ENCODE data around the gene DNAJC16. TPM values are rescaled to one million over a fixed set of nuclear protein-coding genes. Genes with fewer than 3 reads are reported as not detected.

The DNAJC16 gene
- total RNA-seq, result 16.9 and 18.8 TPM in 2 replicates

DNA sequence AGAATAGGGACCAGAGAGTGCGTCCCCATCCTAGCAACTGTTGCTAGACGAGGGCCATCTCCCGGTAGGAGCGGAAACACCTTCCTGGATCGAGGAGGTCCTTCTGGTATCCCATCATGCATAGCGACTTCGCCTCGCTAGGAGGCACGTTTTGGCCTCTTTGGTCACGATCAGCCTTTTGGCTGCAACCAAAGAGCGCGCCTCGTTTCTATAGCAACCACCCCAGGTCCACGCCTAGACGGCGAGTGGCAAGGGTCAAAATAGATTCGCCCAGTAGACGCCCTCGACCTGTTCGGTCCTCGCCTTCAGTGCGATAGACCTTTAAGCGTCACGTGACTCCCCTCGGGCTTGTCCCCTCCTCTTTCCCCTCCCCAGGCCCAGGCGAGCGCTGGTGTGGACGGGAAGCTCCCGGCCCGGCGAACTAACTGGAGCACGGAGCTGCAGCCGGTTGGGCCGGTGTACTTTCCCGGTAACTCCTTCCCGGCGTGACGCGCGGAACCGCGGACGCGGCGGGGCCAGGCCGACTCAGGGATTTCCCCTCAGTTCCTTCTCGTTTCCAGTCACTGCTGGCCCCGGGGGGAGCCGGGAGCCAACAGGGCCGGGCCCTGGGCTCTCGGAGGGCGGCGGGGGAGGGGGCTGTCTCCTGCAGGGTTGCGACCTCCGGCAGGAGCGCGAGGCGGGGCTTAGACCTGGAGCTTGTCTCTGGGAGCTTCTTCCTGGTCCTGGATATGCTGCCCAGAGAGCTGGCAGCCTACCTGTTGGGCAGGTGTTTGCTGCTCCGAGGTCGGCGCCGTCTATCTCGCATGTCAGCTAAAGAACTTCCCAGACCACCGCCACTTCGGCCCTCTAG, at the start of gene DNAJC16:
Gene DNAJC16, plus strand, starts transcription at position 359 of the 850 bp plus-strand sequence. CDS start 2,258 bp downstream, outside the sequence.

DNA sequence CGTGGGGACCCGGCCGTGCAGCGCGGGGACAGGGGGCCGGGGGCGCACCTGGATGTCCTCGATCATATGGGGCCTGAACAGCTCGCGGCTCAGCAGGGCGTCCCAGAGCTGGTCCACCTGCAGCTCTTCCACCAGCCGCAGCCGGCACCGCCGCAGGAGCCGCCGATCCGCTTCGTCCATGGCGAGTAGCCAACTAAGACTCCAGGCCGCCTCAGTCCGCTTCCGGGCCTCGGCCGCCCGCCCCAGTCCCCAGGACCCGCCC, 2.7 kb upstream of the DNAJC16 start, which contains the start of gene CASP9:
Gene CASP9, minus strand, starts transcription at position 195 of the 262 bp plus-strand sequence. Its CDS starts 15 bp downstream, at position 180.

DNA sequence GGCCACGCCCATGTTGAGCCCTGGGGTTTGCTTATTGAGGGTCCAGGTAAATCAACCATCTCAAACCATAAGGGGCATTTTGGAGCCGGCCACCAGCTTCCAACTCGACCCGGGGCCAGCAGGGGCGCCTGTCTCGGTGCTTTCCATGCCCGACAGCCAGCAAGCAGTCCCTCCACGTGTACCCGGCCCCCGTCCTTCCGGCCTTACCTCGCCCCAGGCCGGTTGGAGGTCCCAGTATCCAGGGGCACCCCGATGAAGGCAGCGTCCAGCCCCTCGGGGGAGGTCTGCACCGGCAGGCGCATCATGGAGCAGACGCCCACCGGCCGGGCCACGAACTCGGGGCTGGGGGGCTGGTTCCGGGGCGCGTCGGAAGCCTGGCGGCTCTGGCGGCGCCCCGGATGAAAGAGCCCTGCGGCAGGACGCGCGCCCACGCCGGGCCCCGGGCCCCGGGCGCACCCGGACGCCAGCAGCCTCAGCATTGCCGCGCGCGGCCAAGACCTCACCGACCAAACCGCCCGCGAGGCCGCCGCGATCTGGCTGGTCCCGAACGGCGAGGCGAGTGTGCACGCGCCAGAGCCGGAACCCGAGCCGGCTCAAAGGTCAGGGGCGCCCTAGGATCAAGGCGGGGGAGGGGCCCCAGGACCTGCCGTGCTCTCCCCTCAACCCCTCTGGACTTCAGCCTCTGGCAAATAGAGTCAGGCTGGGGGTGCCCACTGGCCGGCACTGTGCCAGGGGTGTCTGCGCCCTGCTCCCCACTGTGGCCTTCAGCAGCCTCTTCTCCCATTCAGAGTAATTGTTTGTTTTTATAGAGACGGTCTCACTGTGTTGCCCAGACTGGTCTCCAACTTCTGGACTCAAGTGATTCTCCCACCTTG, 58.1 kb downstream of the DNAJC16 start, which contains the start of gene AGMAT:
Gene AGMAT, minus strand, starts transcription at position 563 of the 875 bp plus-strand sequence. Its CDS starts 84 bp downstream, at position 479.

DNA sequence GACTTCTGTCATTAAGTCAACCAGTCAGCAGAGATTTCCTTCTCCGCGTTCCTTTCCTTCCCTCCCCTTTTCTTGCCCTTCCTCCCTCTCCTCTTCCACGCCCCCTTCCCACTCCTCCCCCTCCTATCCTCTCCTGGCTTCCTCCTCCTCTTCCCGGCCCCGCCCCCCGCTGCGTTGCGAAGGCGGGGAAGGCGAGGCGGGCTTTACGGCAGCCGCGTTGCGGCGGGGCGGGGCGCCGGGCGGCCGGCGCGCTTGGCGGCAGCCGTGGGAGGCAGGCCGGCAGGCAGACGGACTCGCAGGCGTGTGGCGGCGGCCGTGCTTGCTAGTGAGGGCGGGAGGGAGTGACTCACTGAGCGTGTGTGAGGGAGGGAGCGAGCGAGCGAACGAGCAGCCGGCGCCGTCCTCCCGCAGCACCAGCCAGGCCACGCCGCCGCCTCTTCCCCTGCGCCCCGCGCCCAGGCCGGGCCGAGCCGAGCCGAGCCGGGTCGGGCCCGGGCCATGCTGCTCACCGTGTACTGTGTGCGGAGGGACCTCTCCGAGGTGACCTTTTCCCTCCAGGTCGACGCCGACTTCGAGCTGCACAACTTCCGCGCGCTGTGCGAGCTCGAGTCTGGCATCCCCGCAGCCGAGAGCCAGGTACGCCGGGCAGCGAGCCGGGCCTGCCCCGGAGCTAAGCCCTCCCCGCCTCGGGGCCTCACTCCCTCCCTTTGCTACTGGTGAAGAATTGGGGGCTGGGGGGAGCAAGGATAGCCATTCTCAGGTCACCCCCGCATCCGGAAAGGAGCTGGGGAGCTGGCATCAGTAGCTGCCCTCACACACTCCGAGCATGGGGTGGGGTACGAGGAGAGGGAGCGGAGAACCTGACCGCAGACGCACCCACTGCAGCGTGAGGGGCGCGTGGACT, 90.8 kb downstream of the DNAJC16 start, which contains the start of gene DDI2:
Gene DDI2, plus strand, starts transcription at position 286 of the 904 bp plus-strand sequence. Its CDS starts 213 bp downstream, at position 499.

Other genes starting within 250 kb of the DNAJC16 start
- gene EFHD2, start 117.0 kb upstream of the DNAJC16 start, total RNA-seq, result 15.8 and 55.6 TPM in 2 replicates
- under 0.01 TPM in 1 of 2 replicates, not detected in the other for gene CTRC, start 88.4 kb upstream of the DNAJC16 start, total RNA-seq
- gene CELA2A, start 70.1 kb upstream of the DNAJC16 start, total RNA-seq, result 0.28 TPM in 1 of 2 replicates, not detected in the other
- gene CELA2B, start 50.7 kb upstream of the DNAJC16 start, total RNA-seq, result not detected in 2 replicates
- gene CASP9, start 2.6 kb upstream of the DNAJC16 start, total RNA-seq, result 4.2 and 8.6 TPM in 2 replicates
- 1.7 and 2.7 TPM in 2 replicates for gene AGMAT, start 58.2 kb downstream of the DNAJC16 start, total RNA-seq
- 12.5 and 15.8 TPM in 2 replicates for gene DDI2, start 90.6 kb downstream of the DNAJC16 start, total RNA-seq
- 49.7 and 63.1 TPM in 2 replicates for gene PLEKHM2, start 157.5 kb downstream of the DNAJC16 start, total RNA-seq
- gene SLC25A34, start 209.4 kb downstream of the DNAJC16 start, total RNA-seq, result 0.28 and 0.38 TPM in 2 replicates
- not detected in 2 replicates for gene TMEM82, start 215.7 kb downstream of the DNAJC16 start, total RNA-seq
- gene FBLIM1, start 231.9 kb downstream of the DNAJC16 start, total RNA-seq, result 76.7 and 77.0 TPM in 2 replicates